Gastroesophageal sphincter (tissue), 4 donors: ENCODE measurements around the gene JSRP1. TPM values are rescaled to one million over a fixed set of nuclear protein-coding genes. Genes with fewer than 3 reads are reported as not detected.

Experiments
- ATAC-seq: fragments of 150-250 bp; one replicate; pipeline ENCODE4 v1.9.1; 2016; ENCODE audit warnings: mild to moderate bottlenecking, moderate library complexity
- H3K27ac ChIP-seq, 4 donors: fragments of 200-600 bp; sonication (generic) in 3 of 4; 1 replicate in 3 of 4; 2 replicates in 1 of 4; pipeline ENCODE4 v1.5.1; 2016 to 2019
- H3K27me3 ChIP-seq: fragments of 200-600 bp; sonication (generic); one replicate; pipeline ENCODE4 v1.5.1; 2019
- H3K36me3 ChIP-seq, 2 donors: fragments of 200-600 bp; sonication (generic); one replicate each; pipeline ENCODE4 v1.5.1; 2019; ENCODE audit warnings: control low read depth in 1 of 2
- H3K4me1 ChIP-seq, 3 donors: fragments of 200-600 bp; sonication (generic); 1 replicate in 2 of 3; 2 replicates in 1 of 3; pipeline ENCODE4 v1.5.1; 2016 to 2019; ENCODE audit warnings: control low read depth in 2 of 3
- H3K4me3 ChIP-seq, 2 donors: fragments of 200-600 bp; sonication (generic); one replicate each; pipeline ENCODE4 v1.5.1; 2019; ENCODE audit warnings: mild to moderate bottlenecking in 1 of 2, moderate library complexity in 1 of 2
- H3K9me3 ChIP-seq, 3 donors: fragments of 200-600 bp; sonication (generic); one replicate each; pipeline ENCODE4 v1.5.1; 2017 to 2019; ENCODE audit warnings: control low read depth in 2 of 3
- CTCF ChIP-seq, 4 experiments: fragments of 200-600 bp in 2 of 4; fragments of 450-650 bp in 2 of 4; sonication (generic) in 1 of 4; IDR thresholded peaks; one replicate each; pipeline ENCODE4 v1.5.1; 2017 to 2019; ENCODE audit warnings: antibody characterized with exemption in 4 of 4, mild to moderate bottlenecking in 2 of 4, moderate library complexity in 2 of 4
- EP300 ChIP-seq: sonication (generic); formaldehyde crosslinking; IDR thresholded peaks from one replicate; pipeline ENCODE4 v1.6.1; 2017; ENCODE audit warnings: antibody characterized with exemption, mild to moderate bottlenecking
- POLR2A ChIP-seq, 2 donors: fragments of 450-650 bp; IDR thresholded peaks; one replicate each; pipeline ENCODE4 v1.6.1; 2017; ENCODE audit warnings: antibody characterized with exemption in 2 of 2, mild to moderate bottlenecking in 2 of 2, moderate library complexity in 1 of 2
- POLR2AphosphoS5 ChIP-seq: sonication (generic); formaldehyde crosslinking; IDR thresholded peaks from one replicate; pipeline ENCODE4 v1.6.1; 2017; ENCODE audit warnings: antibody characterized with exemption
- WGBS, 2 donors: methylation state at CpG; one replicate each; pipeline ENCODE4 v1.1.5; 2018; ENCODE audit warnings: low coverage in 1 of 2; 5-methylcytosine and 5-hydroxymethylcytosine counted together
- total RNA-seq, 4 donors: library from RNA; depleted of rRNA; stranded (reverse); fragments of >200 nt; gene quantifications; one replicate each; pipeline ENCODE4 v1.1.0, GENCODE V29; 2016

JSRP1 gene
- total RNA-seq, 4 donors from 2014 or later, result 0.37 TPM; not detected in 3

DNA sequence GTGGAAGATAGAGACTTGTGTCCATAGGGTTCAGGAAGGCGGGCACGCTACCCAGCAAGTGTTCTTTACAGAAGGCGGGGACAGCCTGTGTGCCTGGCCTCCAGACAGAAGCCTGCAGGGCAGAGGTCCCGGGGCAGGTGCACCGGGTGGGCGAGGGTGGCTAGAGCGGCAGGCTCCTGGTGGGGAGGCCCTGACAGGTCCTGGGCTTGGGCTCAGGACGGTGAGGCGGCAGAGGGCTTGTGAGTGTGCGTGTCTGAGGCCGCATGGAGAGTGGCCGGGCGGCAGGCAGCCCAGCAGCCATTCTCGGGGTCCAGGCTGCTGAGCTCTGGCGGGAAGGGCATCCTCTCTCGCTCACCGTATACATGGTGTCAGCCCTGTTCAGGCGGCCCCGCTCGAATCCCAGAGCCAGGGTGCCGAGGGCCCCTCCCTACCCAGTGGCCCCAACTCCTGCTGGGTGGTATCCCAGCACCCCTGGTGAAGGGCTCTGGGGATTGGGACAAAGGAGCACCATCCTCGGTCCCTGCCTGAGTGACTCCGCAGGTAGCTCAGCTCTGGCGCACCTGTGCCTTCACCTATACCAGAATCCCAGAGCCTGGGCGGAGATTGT is 10.1 kb downstream of the JSRP1 start:
- Histone ChIP-seq H3K27me3 (peaks cover 20% of the 10 kb centered on the region), H3K9me3 (no peaks in the 10 kb centered on the region), H3K4me1 (peaks cover 0 to 62% (median 20%) of the 10 kb centered on the region in 3 donors), H3K4me3 (no peak overlapping the region), H3K27ac (no peak overlapping the region), H3K36me3 (peaks cover 0 to 68% of the 10 kb centered on the region in 2 donors)
- no peak for TF ChIP-seq POLR2AphosphoS5
- no peak for TF ChIP-seq EP300
- no peak for TF ChIP-seq POLR2A (IDR thresholded peaks at IDR 0.05)
- no peak for TF ChIP-seq CTCF (IDR thresholded peaks at IDR 0.05)
- no peak for ATAC-seq
- 90 to 100% methylated on average over 1 to 2 of the region's 25 CpGs for WGBS, 2 donors

- no peak for ATAC-seq
Observed at GRCh38 chr19:2245273-2245672, 10.9 kb downstream of the JSRP1 start.

GRCh38 chr19:2244486-2244885 is 11.7 kb downstream of the JSRP1 start:
- Histone ChIP-seq H3K4me1 (peaks cover 0 to 62% (median 22%) of the 10 kb centered on the region in 3 donors), H3K36me3 (peaks cover 0 to 66% of the 10 kb centered on the region in 2 donors), H3K4me3 (no peak overlapping the region), H3K9me3 (no peaks in the 10 kb centered on the region), H3K27me3 (peaks cover 4% of the 10 kb centered on the region), H3K27ac (no peak overlapping the region)
- WGBS, 2 donors, result 100% methylated on average over 2 of the region's 21 CpGs; no CpG with 5 or more reads in 1 of the 2 donors
- TF ChIP-seq POLR2A (IDR thresholded peaks at IDR 0.05) (no peak), EP300 (no peak), POLR2AphosphoS5 (no peak), CTCF (IDR thresholded peaks at IDR 0.05) (no peak)
- ATAC-seq, result no peak

More at GRCh38 chr19:2245273-2245672, 10.9 kb downstream of the JSRP1 start:
- peaks cover 0 to 62% (median 19%) of the 10 kb centered on the region in 3 donors for H3K4me1 ChIP-seq
- no peak overlapping the region for H3K27ac ChIP-seq
- H3K27me3 ChIP-seq, result peaks cover 12% of the 10 kb centered on the region
- H3K36me3 ChIP-seq, result peaks cover 0 to 68% of the 10 kb centered on the region in 2 donors
- TF ChIP-seq POLR2AphosphoS5 (no peak), CTCF (IDR thresholded peaks at IDR 0.05) (no peak), EP300 (no peak), POLR2A (IDR thresholded peaks at IDR 0.05) (no peak)
- H3K4me3 ChIP-seq, result no peak overlapping the region
- no peaks in the 10 kb centered on the region for H3K9me3 ChIP-seq
- WGBS, 2 donors, result 70 to 95% methylated on average over 2 to 11 of the region's 15 CpGs

- WGBS, 2 donors, result no CpG with 5 or more reads among the region's 12 CpGs
- peaks cover 0 to 66% (median 24%) of the 10 kb centered on the region in 3 donors for H3K4me1 ChIP-seq
- H3K36me3 ChIP-seq, result peaks cover 0 to 62% of the 10 kb centered on the region in 2 donors
Observed at GRCh38 chr19:2244125-2244411, 12.1 kb downstream of the JSRP1 start.

More at GRCh38 chr19:2244125-2244411, 12.1 kb downstream of the JSRP1 start:
- ATAC-seq, result no peak
- H3K27me3 ChIP-seq, result no peaks in the 10 kb centered on the region
- H3K9me3 ChIP-seq, result no peaks in the 10 kb centered on the region
- no peak overlapping the region for H3K27ac ChIP-seq
- H3K4me3 ChIP-seq, result no peak overlapping the region
- TF ChIP-seq CTCF (IDR thresholded peaks at IDR 0.05) (no peak), POLR2AphosphoS5 (no peak), POLR2A (IDR thresholded peaks at IDR 0.05) (no peak), EP300 (no peak)
